K562 (cell line): ENCODE results near the gene EFCAB12. TPM values are rescaled to one million over a fixed set of nuclear protein-coding genes. Genes with fewer than 3 reads are reported as not detected.

Experiments
- ATAC-seq: fragments of 200-7000 bp; cut with Tn5 transposase; 3 replicates; pipeline ENCODE4 v1.9.1; 2020; ENCODE audit warnings: moderate library complexity
- BruUV-seq: library from RNA; stranded (reverse); fragments of 400-500 nt; replicated peaks from 2 replicates; lab custom pipeline; 2021; lab: Mats Ljungman, UMichigan
- CTCF ChIA-PET: fragments of 300-600 bp; formaldehyde crosslinking; extraction: SDS; loops from one replicate; lab custom pipeline; 2021; ENCODE audit warnings: low intra/inter-chr PET ratio; lab: Yijun Ruan, JAX
- POLR2A ChIA-PET: fragments of 300-600, 350-650 bp; sonication (Branson Sonifier 250); formaldehyde crosslinking; extraction: SDS; loops from one replicate; lab custom pipeline; 2021; ENCODE audit warnings: antibody characterized with exemption, inconsistent platforms; lab: Yijun Ruan, JAX
- DNase-seq, 4 experiments: peaks; one replicate each; pipeline versions ENCODE4 v3.0.0 to v3.0.0-alpha.2; 2011 to 2018; ENCODE audit warnings: low spot score in 3 of 4, mixed read lengths in 3 of 4; ENCODE audit errors: extremely low read depth in 1 of 4
- FAIRE-seq: peaks from 2 replicates; lab custom pipeline; 2011; peaks lifted over from hg19 to GRCh38; lab: Jason Lieb, UNC
- H2AFZ ChIP-seq: 2 replicates; pipeline ENCODE4 v1.6.0; 2011; ENCODE audit warnings: low read depth, low read length, control low read depth, inconsistent platforms
- H3K27ac ChIP-seq: fragments of 200-600 bp; 3 replicates; pipeline ENCODE4 v1.8.0; 2011; ENCODE audit warnings: low read depth, mild to moderate bottlenecking, control low read depth, inconsistent platforms, low read length, moderate library complexity, mixed read lengths; ENCODE audit errors: extremely low read depth
- H3K27me3 ChIP-seq, 2 experiments: fragments of 300-600 bp in 1 of 2; 2 replicates in 1 of 2; 3 replicates in 1 of 2; pipeline versions ENCODE4 v1.6.0 to v1.8.0; 2011; ENCODE audit warnings: inconsistent platforms in 2 of 2, low read length in 2 of 2, mild to moderate bottlenecking in 1 of 2, mixed read lengths in 1 of 2, moderate library complexity in 1 of 2; ENCODE audit not compliant: control insufficient read depth in 2 of 2, insufficient read depth in 2 of 2
- H3K36me3 ChIP-seq: fragments of 300-600 bp; 3 replicates; pipeline ENCODE4 v1.8.0; 2011; ENCODE audit warnings: mild to moderate bottlenecking, low read length, inconsistent platforms; ENCODE audit not compliant: control insufficient read depth, insufficient read depth
- H3K4me1 ChIP-seq, 2 experiments: fragments of 200-600 bp in 1 of 2; replicated peaks in 1 of 2; 2 replicates in 1 of 2; 3 replicates in 1 of 2; pipeline versions ENCODE4 v1.5.1 to v1.8.0; 2011; ENCODE audit warnings: inconsistent platforms in 2 of 2, low read length in 2 of 2, mild to moderate bottlenecking in 1 of 2, mixed read lengths in 1 of 2, moderate library complexity in 1 of 2; ENCODE audit not compliant: control insufficient read depth in 2 of 2, insufficient read depth in 2 of 2
- H3K4me2 ChIP-seq: 2 replicates; pipeline ENCODE4 v1.6.1; 2011; ENCODE audit warnings: low read length, control low read depth, inconsistent platforms, mixed read lengths; ENCODE audit not compliant: insufficient read depth
- H3K4me3 ChIP-seq: fragments of 200-600 bp; sonication (generic), shearing (Covaris generic); 2 replicates; pipeline ENCODE4 v1.5.1; 2016; ENCODE audit warnings: control low read depth, inconsistent platforms
- H3K79me2 ChIP-seq: fragments of 200-600 bp; 3 replicates; pipeline ENCODE4 v1.8.0; 2011; ENCODE audit warnings: low read length, inconsistent platforms; ENCODE audit not compliant: control insufficient read depth, insufficient read depth
- H3K9ac ChIP-seq, 2 experiments: 2 replicates each; pipeline versions ENCODE4 v1.6.0 to v1.6.1; 2011; ENCODE audit warnings: low read depth in 2 of 2, low read length in 2 of 2, control low read depth in 1 of 2, inconsistent platforms in 1 of 2, mild to moderate bottlenecking in 1 of 2, mixed read lengths in 1 of 2; ENCODE audit not compliant: insufficient read depth in 1 of 2
- H3K9me1 ChIP-seq: one replicate; pipeline ENCODE4 v1.6.0; 2011; ENCODE audit warnings: inconsistent platforms, mild to moderate bottlenecking, low read length, moderate library complexity; ENCODE audit not compliant: control insufficient read depth, insufficient read depth
- H3K9me3 ChIP-seq: replicated peaks from 2 replicates; pipeline ENCODE4 v1.5.1; 2011; ENCODE audit warnings: low read depth, low read length, inconsistent platforms; ENCODE audit not compliant: control insufficient read depth, insufficient read depth
- H4K20me1 ChIP-seq: replicated peaks from 2 replicates; pipeline ENCODE4 v1.6.1; 2011; ENCODE audit warnings: low read length, inconsistent platforms, mixed read lengths; ENCODE audit not compliant: control insufficient read depth, insufficient read depth
- ETV5 ChIP-seq: sonication (generic); formaldehyde crosslinking; IDR thresholded peaks from 2 replicates; pipeline ENCODE4 v1.4.0; 2020; ENCODE audit warnings: low read depth, mild to moderate bottlenecking, missing genetic modification reagents
- FOXP4 ChIP-seq: sonication (generic); formaldehyde crosslinking; IDR thresholded peaks from 2 replicates; pipeline ENCODE4 v1.8.0; 2022; ENCODE audit warnings: mild to moderate bottlenecking, missing genetic modification reagents, borderline replicate concordance
- GABPB2 ChIP-seq: fragments of 250-450 bp; sonication (Bioruptor Pico); conservative IDR thresholded peaks from 2 replicates; pipeline ENCODE4 v1.5.1; 2021; ENCODE audit warnings: mild to moderate bottlenecking
- HINFP ChIP-seq: fragments of 450-650 bp; conservative IDR thresholded peaks from 2 replicates; pipeline ENCODE4 v1.6.1; 2016; ENCODE audit warnings: missing genetic modification characterization, low read depth, mild to moderate bottlenecking, control low read depth, missing compliant biosample characterization
- HMG20A ChIP-seq: fragments of 450-650 bp; formaldehyde crosslinking; conservative IDR thresholded peaks from 2 replicates; pipeline ENCODE4 v1.4.0; 2020; ENCODE audit warnings: mild to moderate bottlenecking, mixed read lengths
- MAFG ChIP-seq: fragments of 450-650 bp; conservative IDR thresholded peaks from 2 replicates; pipeline ENCODE4 v1.6.1; 2016; ENCODE audit warnings: missing genetic modification characterization, missing compliant biosample characterization
- SRF ChIP-seq, 2 experiments: fragments of 250-450, 450-650 bp in 1 of 2; sonication (Bioruptor Pico) in 1 of 2; sonication (generic) in 1 of 2; formaldehyde crosslinking; IDR thresholded peaks; 2 replicates each; pipeline versions ENCODE4 v1.5.0 to v1.5.1; 2020 to 2022; ENCODE audit warnings: mild to moderate bottlenecking in 1 of 2, missing genetic modification reagents in 1 of 2
- TSHZ1 ChIP-seq: fragments of 250-450 bp; sonication (Bioruptor Pico); IDR thresholded peaks from 2 replicates; pipeline ENCODE4 v1.4.0; 2020; ENCODE audit warnings: mild to moderate bottlenecking, moderate library complexity
- ZBTB8A ChIP-seq: fragments of 450-650 bp; IDR thresholded peaks from 2 replicates; pipeline ENCODE4 v1.6.1; 2018; ENCODE audit warnings: mild to moderate bottlenecking, moderate library complexity; ENCODE audit not compliant: partially characterized antibody
- ZC3H8 ChIP-seq: fragments of 450-650 bp; IDR thresholded peaks from 2 replicates; pipeline ENCODE4 v1.6.1; 2017
- WGBS: fragments of 100-300 bp; shearing (Covaris generic); methylation state at CpG from one replicate; pipeline ENCODE4 v1.1.6; 2016; ENCODE audit warnings: low coverage, mixed read lengths; ENCODE audit not compliant: insufficient coverage; ENCODE audit errors: missing lambda C conversion rate; 5-methylcytosine and 5-hydroxymethylcytosine counted together
- in situ Hi-C: fragments of 300-500 bp; cut with MboI; formaldehyde crosslinking; loops from 4 replicates; pipeline ENCODE4 v1.15.0; 2018; ENCODE audit warnings: inconsistent platforms, mixed read lengths
- intact Hi-C: fragments of 100-400 bp; cut with micrococcal nuclease; formaldehyde crosslinking; loops from 2 replicates; pipeline ENCODE4 v1.14.2; 2022
- polyA plus RNA-seq, 8 experiments: library from polyadenylated mRNA; depleted of rRNA in 4 of 8; stranded (reverse) in 5 of 8; unstranded in 3 of 8; fragments of >200 nt; fragmentation: Nextera tagmentation in 2 of 8; fragmentation: Illumina TruSeq in 1 of 8; extraction: Ambion mirVana in 2 of 8; extraction: Trizol in 1 of 8; gene quantifications; 2 replicates each; pipeline versions ENCODE4 v1.2.1 to v1.2.3, GENCODE V29; 2011 to 2014; ENCODE audit warnings: inconsistent platforms in 1 of 8, missing spikeins in 1 of 8
- total RNA-seq, 7 experiments: library from RNA; depleted of rRNA in 6 of 7; stranded (reverse); fragments of >200 nt in 6 of 7; fragmentation: Illumina TruSeq in 2 of 7; extraction: Trizol in 2 of 7; gene quantifications; 2 replicates each; pipeline versions ENCODE4 v1.2.1 to v1.2.3, GENCODE V29; 2011 to 2021; ENCODE audit warnings: low replicate concordance in 1 of 7

The EFCAB12 gene
- total and polyA plus RNA-seq, 9 of the 15 experiments (the other 6 are each of a cell fraction or from before 2014, with no cell fraction given): 0.08 to 0.95 (median 0.56) TPM; not detected in 1

- TF ChIP-seq HMG20A (CRISPR knock-in tag): no peak
- no peak for TF ChIP-seq ZBTB8A
- TF ChIP-seq HINFP (tag): no peak
- TF ChIP-seq SRF (CRISPR knock-in tag; IDR thresholded peaks at IDR 0.05): no peak
- TF ChIP-seq ZC3H8: no peak
- TF ChIP-seq ETV5 (CRISPR knock-in tag): no peak
Observed at GRCh38 chr3:129356756-129357425, 71.5 kb downstream of the EFCAB12 start (continued).

- ChIA-PET POLR2A (no interaction called here), CTCF (no interaction called here)
- Histone ChIP-seq H3K27me3 (no peaks in the 10 kb centered on the region), H3K4me2 (no peak overlapping the region), H3K9me1 (no peaks in the 10 kb centered on the region), H3K79me2 (no peaks in the 10 kb centered on the region), H3K36me3 (no peaks in the 10 kb centered on the region), H3K9me3 (no peaks in the 10 kb centered on the region), H3K4me1 (peaks cover 0 to 14% of the 10 kb centered on the region in 2 experiments; a peak in 2 of 5 replicates), H2AFZ (no peak overlapping the region), H3K9ac (no peak overlapping the region), H4K20me1 (no peaks in the 10 kb centered on the region), H3K4me3 (no peak overlapping the region), H3K27ac (no peak overlapping the region)
- DNase-seq (no peak), ATAC-seq (no peak), FAIRE-seq (no peak)
- in situ Hi-C loops (no loop called here), intact Hi-C loops (no loop called here)
- BruUV-seq: no TSS peak
- 9% methylated on average over 5 of the region's 5 CpGs for WGBS
- TF ChIP-seq GABPB2 (CRISPR knock-in tag): no peak
- no peak for TF ChIP-seq TSHZ1 (CRISPR knock-in tag)
- no peak for TF ChIP-seq FOXP4 (CRISPR knock-in tag)
- TF ChIP-seq MAFG (tag): no peak
Observed at GRCh38 chr3:129353589-129353941, 74.9 kb downstream of the EFCAB12 start.
